H54 (cell line): ENCODE measurements around the gene RHOD.

Experiments used
- DNase-seq: peaks from one replicate; pipeline ENCODE4 v3.0.0; 2011; ENCODE audit warnings: low spot score, mixed read lengths; ENCODE audit not compliant: insufficient read length
- FAIRE-seq: peaks from 3 replicates; lab custom pipeline; 2011; peaks lifted over from hg19 to GRCh38; lab: Jason Lieb, UNC
- POLR2A ChIP-seq: IDR thresholded peaks from 2 replicates; pipeline ENCODE4 v1.6.1; 2011; ENCODE audit warnings: low read depth, mild to moderate bottlenecking, low read length

RHOD gene, protein sequence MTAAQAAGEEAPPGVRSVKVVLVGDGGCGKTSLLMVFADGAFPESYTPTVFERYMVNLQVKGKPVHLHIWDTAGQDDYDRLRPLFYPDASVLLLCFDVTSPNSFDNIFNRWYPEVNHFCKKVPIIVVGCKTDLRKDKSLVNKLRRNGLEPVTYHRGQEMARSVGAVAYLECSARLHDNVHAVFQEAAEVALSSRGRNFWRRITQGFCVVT

GRCh38 chr11:67056267-67057204 is at the start of gene RHOD:
TSS of gene RHOD (plus strand) at chr11:67056847. CDS start at chr11:67056903, 56 bp downstream.
- no peak for TF ChIP-seq POLR2A
- no peak for FAIRE-seq
- DNase-seq, result no peak

DNA sequence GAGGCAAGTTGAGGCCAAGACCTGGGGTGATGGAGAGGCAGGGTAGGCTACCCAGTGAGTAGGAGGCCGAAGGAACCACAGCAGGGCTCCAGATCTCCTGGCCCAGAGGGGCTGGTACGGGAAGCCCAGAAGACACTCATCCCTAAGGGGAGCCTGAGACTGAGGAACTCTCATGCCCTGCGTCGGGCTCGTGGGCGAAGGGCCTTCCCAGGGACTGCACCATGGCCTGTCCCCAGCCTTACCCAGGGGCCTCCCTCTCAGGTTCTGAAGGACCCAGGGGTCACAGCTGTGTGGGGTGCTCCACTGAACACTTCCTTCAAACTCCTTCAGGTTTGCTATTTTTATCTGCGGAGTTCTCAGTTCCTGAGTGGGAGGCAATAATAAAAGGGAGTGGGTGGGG is 49.5 kb upstream of the RHOD start:
- DNase-seq (no peak), FAIRE-seq (no peak)
- no peak for TF ChIP-seq POLR2A

GRCh38 chr11:67010296-67010905 is 46.2 kb upstream of the RHOD start:
- FAIRE-seq (no peak), DNase-seq (no peak)
- TF ChIP-seq POLR2A, result no peak

- FAIRE-seq (no peak), DNase-seq (no peak)
Observed at GRCh38 chr11:67013511-67014045, 43.1 kb upstream of the RHOD start.

GRCh38 chr11:67014343-67014742 is 42.3 kb upstream of the RHOD start:
- DNase-seq (no peak), FAIRE-seq (no peak)
- no peak for TF ChIP-seq POLR2A

More at GRCh38 chr11:67013511-67014045, 43.1 kb upstream of the RHOD start:
- TF ChIP-seq POLR2A, result no peak

DNA sequence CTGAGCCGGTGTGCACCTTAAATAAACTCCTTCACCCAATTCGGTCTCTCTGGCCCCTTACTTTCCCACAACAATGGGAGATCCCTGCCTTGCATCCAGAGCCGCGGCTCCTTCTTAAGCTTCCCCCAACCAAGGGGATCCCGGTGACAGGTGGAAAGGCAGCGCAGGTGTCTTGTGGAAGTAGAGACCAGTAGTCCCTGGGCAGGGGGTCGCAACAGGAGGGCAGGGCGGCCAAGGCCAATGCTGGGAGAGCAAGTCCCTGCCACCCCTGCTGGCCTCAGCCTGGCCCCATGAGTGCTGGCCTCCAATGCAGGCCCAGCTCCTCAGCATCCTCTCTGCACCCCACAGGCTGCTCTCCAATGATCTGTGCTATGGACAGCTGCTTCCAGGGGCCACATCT is 41.6 kb upstream of the RHOD start:
- DNase-seq, result no peak
- TF ChIP-seq POLR2A, result no peak
- no peak for FAIRE-seq

DNA sequence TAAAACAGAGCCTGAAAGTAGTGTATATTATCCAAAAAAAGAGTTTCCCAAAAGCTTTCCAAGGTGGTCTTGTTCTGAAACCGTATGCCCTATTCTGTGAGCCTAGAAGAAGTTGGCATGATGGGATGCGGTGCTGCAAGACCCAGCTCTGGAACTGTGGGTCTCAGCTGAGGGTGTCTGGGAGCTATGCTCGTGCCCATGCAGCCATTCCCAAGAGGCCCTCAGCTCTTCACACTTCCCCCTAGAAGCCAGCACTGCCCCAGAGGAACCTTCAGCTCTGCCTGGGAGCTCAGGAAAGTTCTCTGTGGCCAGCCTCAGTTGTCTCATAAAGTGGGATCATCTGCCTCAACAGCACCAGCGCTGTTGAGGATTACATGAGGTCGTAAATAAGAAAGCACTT is 40.1 kb upstream of the RHOD start:
- FAIRE-seq (no peak), DNase-seq (no peak)
- no peak for TF ChIP-seq POLR2A

GRCh38 chr11:67020949-67021348 is 35.7 kb upstream of the RHOD start:
- DNase-seq, result no peak
- TF ChIP-seq POLR2A, result no peak
- no peak for FAIRE-seq

DNA sequence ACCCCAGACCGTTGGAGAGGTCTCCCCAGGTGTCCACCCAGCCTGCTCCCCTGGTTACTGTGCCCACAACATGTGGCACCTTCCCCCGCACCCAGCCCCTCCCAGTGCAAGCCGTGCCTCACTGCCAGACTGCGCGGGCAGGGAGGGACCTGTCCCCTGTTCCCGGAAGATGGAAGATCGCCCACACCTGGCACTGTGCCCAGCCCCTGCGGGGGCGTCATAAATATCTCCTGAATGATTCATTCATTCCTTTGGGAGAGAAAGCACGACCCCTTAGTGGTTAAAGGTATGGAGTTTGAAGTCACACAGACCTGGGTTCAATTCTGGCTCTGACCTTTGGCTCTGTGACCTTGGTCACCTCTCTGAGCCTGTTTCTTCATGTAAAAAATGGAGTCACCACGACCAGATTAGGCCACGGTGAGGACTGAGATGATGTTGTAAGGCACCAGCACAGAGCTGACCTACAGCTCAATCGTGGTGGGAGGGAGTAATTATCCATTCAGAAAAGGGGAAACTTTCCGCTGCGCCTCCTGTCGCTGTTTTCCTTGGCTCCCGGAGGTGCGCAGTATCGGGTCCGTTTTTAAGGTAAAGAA is 34.2 kb upstream of the RHOD start:
- TF ChIP-seq POLR2A, result no peak
- DNase-seq (no peak), FAIRE-seq (no peak)

- FAIRE-seq, result no peak
- TF ChIP-seq POLR2A, result no peak
- DNase-seq, result no peak
Observed at GRCh38 chr11:67022961-67023956, 33.4 kb upstream of the RHOD start, which contains the start of gene SYT12. TSS of gene SYT12 (plus strand) at chr11:67023134. CDS start at chr11:67030145, 7,011 bp downstream.

- FAIRE-seq (no peak), DNase-seq (no peak)
- no peak for TF ChIP-seq POLR2A
Observed at GRCh38 chr11:67023957-67024353, 32.7 kb upstream of the RHOD start.

DNA sequence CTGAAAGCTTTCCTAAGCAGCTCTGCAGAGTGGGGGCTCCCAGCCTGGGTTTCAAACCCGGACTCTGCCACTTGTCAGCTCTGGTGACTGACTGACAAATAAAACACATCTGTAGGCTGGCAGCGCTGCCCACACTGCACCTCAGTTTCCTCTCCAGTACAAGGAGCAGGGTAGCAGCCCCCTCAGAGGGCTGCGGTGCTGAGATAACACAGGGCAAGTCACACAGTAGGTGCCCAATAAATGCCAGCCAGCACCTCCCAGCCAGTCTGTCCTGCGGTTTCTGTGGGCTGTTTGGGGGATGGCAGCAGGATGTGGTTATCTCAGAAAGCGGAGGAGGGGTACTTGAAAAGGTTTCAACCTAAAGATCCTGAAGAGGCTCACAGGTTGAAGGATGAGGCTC is 32.2 kb upstream of the RHOD start:
- FAIRE-seq (no peak), DNase-seq (no peak)
- no peak for TF ChIP-seq POLR2A
